GM06990 (cell line): ENCODE data around the gene SYNE1.

Experiments used
- DNase-seq: peaks from one replicate; pipeline ENCODE4 v3.0.0-alpha.2; 2011; ENCODE audit not compliant: insufficient read length; ENCODE audit errors: extremely low read depth
- H3K27me3 ChIP-seq: replicated peaks from 2 replicates; pipeline ENCODE4 v1.6.0; 2011; ENCODE audit warnings: low read length; ENCODE audit not compliant: control insufficient read depth, insufficient read depth
- H3K36me3 ChIP-seq: 2 replicates; pipeline ENCODE4 v1.5.1; 2011; ENCODE audit warnings: low read length; ENCODE audit not compliant: control insufficient read depth, insufficient read depth
- H3K4me3 ChIP-seq: replicated peaks from 2 replicates; pipeline ENCODE4 v1.5.1; 2011; ENCODE audit warnings: low read depth, mild to moderate bottlenecking, control low read depth, low read length
- CTCF ChIP-seq: IDR thresholded peaks from 2 replicates; pipeline ENCODE4 v1.5.1; 2011; ENCODE audit warnings: low read length, control low read depth, mild to moderate bottlenecking, inconsistent platforms; ENCODE audit not compliant: insufficient read depth, poor library complexity, severe bottlenecking

SYNE1 gene

GRCh38 chr6:152457949-152458624 lies 179.1 kb downstream of the SYNE1 start:
- no peaks in the 10 kb centered on the region for H3K36me3 ChIP-seq
- no peak for TF ChIP-seq CTCF
- H3K27me3 ChIP-seq = no peaks in the 10 kb centered on the region; the same call in none of the 2 replicates
- no peak overlapping the region for H3K4me3 ChIP-seq
- DNase-seq = no peak

- no peaks in the 10 kb centered on the region for H3K36me3 ChIP-seq
- no peak for TF ChIP-seq CTCF
- no peak overlapping the region for H3K4me3 ChIP-seq
- DNase-seq = no peak
- no peaks in the 10 kb centered on the region; the same call in none of the 2 replicates for H3K27me3 ChIP-seq
Observed at GRCh38 chr6:152454003-152454402, 183.2 kb downstream of the SYNE1 start.

GRCh38 chr6:152453421-152453820 lies 183.7 kb downstream of the SYNE1 start:
- H3K36me3 ChIP-seq = no peaks in the 10 kb centered on the region
- DNase-seq = no peak
- TF ChIP-seq CTCF = no peak

GRCh38 chr6:152452639-152453038 lies 184.5 kb downstream of the SYNE1 start:
- TF ChIP-seq CTCF = no peak
- DNase-seq = no peak
- no peak overlapping the region for H3K4me3 ChIP-seq
- no peaks in the 10 kb centered on the region for H3K36me3 ChIP-seq
- H3K27me3 ChIP-seq = no peaks in the 10 kb centered on the region; the same call in 1 of the 2 replicates

More at GRCh38 chr6:152453421-152453820, 183.7 kb downstream of the SYNE1 start:
- no peak overlapping the region for H3K4me3 ChIP-seq
- H3K27me3 ChIP-seq = no peaks in the 10 kb centered on the region; the same call in none of the 2 replicates

GRCh38 chr6:152450519-152450918 lies 186.6 kb downstream of the SYNE1 start:
- no peak for DNase-seq
- H3K27me3 ChIP-seq = no peaks in the 10 kb centered on the region; the same call in 1 of the 2 replicates
- no peak for TF ChIP-seq CTCF
- no peaks in the 10 kb centered on the region for H3K36me3 ChIP-seq
- H3K4me3 ChIP-seq = no peak overlapping the region
